ENCODE results near the gene NR1I3. TPM values are rescaled to one million over a fixed set of nuclear protein-coding genes. Genes with fewer than 3 reads are reported as not detected.

NR1I3 gene
- total RNA-seq, 4 donors from 2014 or later, result 1.2 TPM; not detected in 3

GRCh38 chr1:161261261-161262235 is 23.5 kb upstream of the NR1I3 start:
- peaks cover 34% of the 10 kb centered on the region for H3K27me3 ChIP-seq
- H3K9me3 ChIP-seq, result peaks cover 8% of the 10 kb centered on the region
- WGBS, result 66% methylated on average over 12 of the region's 12 CpGs
- no peak for DNase-seq (ENCODE audit: low spot score in 2 of 2)
- H3K27ac ChIP-seq, result no peak overlapping the region
- H3K4me3 ChIP-seq, result no peak overlapping the region
- peaks cover 26% of the 10 kb centered on the region for H3K4me1 ChIP-seq
- no peaks in the 10 kb centered on the region for H3K36me3 ChIP-seq
- TF ChIP-seq POLR2AphosphoS5 (IDR thresholded peaks at IDR 0.05) (no peak), CTCF (IDR thresholded peaks at IDR 0.05) (no peak), EP300 (IDR thresholded peaks at IDR 0.05) (no peak), POLR2A (IDR thresholded peaks at IDR 0.05) (no peak)

GRCh38 chr1:161260376-161261260 is 22.6 kb upstream of the NR1I3 start:
- Histone ChIP-seq H3K4me3 (no peak overlapping the region), H3K36me3 (no peaks in the 10 kb centered on the region), H3K4me1 (peaks cover 26% of the 10 kb centered on the region), H3K27ac (no peak overlapping the region), H3K27me3 (peaks cover 34% of the 10 kb centered on the region), H3K9me3 (peaks cover 8% of the 10 kb centered on the region)
- WGBS, result 46% methylated on average over 9 of the region's 9 CpGs
- TF ChIP-seq CTCF (IDR thresholded peaks at IDR 0.05), result no peak
- no peak for TF ChIP-seq POLR2AphosphoS5 (IDR thresholded peaks at IDR 0.05)
- TF ChIP-seq EP300 (IDR thresholded peaks at IDR 0.05), result no peak
- no peak for TF ChIP-seq POLR2A (IDR thresholded peaks at IDR 0.05)
- no peak for DNase-seq (ENCODE audit: low spot score in 2 of 2)

DNA sequence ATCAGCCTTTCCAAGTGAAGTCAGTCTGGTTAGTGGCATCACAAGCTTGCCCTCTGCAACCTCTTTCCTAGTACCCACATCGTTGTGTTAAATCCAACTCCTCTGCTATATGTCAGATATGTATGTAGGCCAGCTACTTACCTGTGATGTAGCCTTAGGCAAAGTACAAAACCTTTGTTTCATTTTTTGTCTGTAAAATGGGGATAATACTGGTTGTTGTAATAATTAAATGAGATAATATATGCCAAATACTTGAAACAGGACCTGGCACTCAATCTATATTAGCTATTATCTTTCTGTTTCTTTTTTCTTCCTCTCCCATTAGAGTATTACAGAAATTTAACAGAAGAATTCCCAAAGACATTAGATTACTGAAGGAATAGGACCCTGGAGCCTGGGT is 21.8 kb upstream of the NR1I3 start:
- Histone ChIP-seq H3K27me3 (peaks cover 37% of the 10 kb centered on the region), H3K4me3 (no peak overlapping the region), H3K36me3 (no peaks in the 10 kb centered on the region), H3K4me1 (peaks cover 26% of the 10 kb centered on the region), H3K27ac (no peak overlapping the region), H3K9me3 (peaks cover 8% of the 10 kb centered on the region)
- no peak for DNase-seq (ENCODE audit: low spot score in 2 of 2)
- TF ChIP-seq CTCF (IDR thresholded peaks at IDR 0.05), result no peak
- TF ChIP-seq EP300 (IDR thresholded peaks at IDR 0.05), result no peak
- TF ChIP-seq POLR2AphosphoS5 (IDR thresholded peaks at IDR 0.05), result no peak
- no peak for TF ChIP-seq POLR2A (IDR thresholded peaks at IDR 0.05)
- WGBS, result 68% methylated on average over 1 of the region's 1 CpG

DNA sequence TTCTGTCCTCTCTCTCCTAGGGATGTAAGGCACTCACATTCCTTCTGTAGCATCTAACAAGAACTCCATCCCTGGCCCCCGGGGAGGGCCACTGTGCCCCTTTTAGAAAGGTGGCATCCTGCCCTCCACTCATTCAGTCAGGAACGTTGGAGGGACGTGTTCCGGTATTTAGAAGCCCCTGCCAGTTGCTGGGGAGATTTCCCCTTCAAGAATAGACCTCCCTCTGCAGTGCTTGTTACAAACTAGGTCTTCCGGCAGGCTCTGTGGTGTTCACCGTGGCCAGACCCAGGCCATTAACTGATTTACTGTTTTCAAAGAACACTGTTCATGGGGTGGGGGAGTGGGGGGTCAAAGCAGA is 21.3 kb upstream of the NR1I3 start:
- Histone ChIP-seq H3K4me1 (peaks cover 26% of the 10 kb centered on the region), H3K9me3 (peaks cover 8% of the 10 kb centered on the region), H3K4me3 (no peak overlapping the region), H3K36me3 (no peaks in the 10 kb centered on the region), H3K27ac (no peak overlapping the region), H3K27me3 (peaks cover 37% of the 10 kb centered on the region)
- no peak for TF ChIP-seq POLR2AphosphoS5 (IDR thresholded peaks at IDR 0.05)
- TF ChIP-seq EP300 (IDR thresholded peaks at IDR 0.05), result no peak
- TF ChIP-seq POLR2A (IDR thresholded peaks at IDR 0.05), result no peak
- no peak for TF ChIP-seq CTCF (IDR thresholded peaks at IDR 0.05)
- WGBS, result 52% methylated on average over 6 of the region's 6 CpGs
- DNase-seq (ENCODE audit: low spot score in 2 of 2), result no peak

Data from suprapubic skin (tissue), 4 donors.